ENCODE data around the gene LAMB4.

- no peak for TF ChIP-seq POLR2AphosphoS5 (IDR thresholded peaks at IDR 0.05)
- TF ChIP-seq CTCF (IDR thresholded peaks at IDR 0.05) = no peak
- TF ChIP-seq POLR2A (IDR thresholded peaks at IDR 0.05) = no peak
Measured at GRCh38 chr7:108147031-108147563, 16.9 kb upstream of the LAMB4 start.
